IMR-90 (cell line): ENCODE measurements around the gene FBXO17. TPM values are rescaled to one million over a fixed set of nuclear protein-coding genes. Genes with fewer than 3 reads are reported as not detected.

Source experiments
- ATAC-seq: fragments of 200-7000 bp; cut with Tn5 transposase; 2 replicates; pipeline ENCODE4 v1.9.1; 2020; ENCODE audit warnings: low read depth, mild to moderate bottlenecking, moderate library complexity
- BruUV-seq: library from RNA; stranded (reverse); fragments of 400-500 nt; replicated peaks from 2 replicates; lab custom pipeline; 2021; lab: Mats Ljungman, UMichigan
- CTCF ChIA-PET: fragments of 300-600 bp; formaldehyde crosslinking; extraction: SDS; loops from one replicate; lab custom pipeline; 2021; ENCODE audit warnings: antibody characterized with exemption; lab: Yijun Ruan, JAX
- POLR2A ChIA-PET: fragments of 300-600 bp; sonication (Branson Sonifier 250); formaldehyde crosslinking; loops from one replicate; lab custom pipeline; 2022; ENCODE audit warnings: antibody characterized with exemption; ENCODE audit not compliant: unreplicated experiment; lab: Charles Lee
- DNase-seq: peaks from one replicate; pipeline ENCODE4 v3.0.0; 2013
- H2AFZ ChIP-seq: replicated peaks from 2 replicates; pipeline ENCODE3; 2013; ENCODE audit warnings: low read length, mild to moderate bottlenecking; ENCODE audit not compliant: poor library complexity
- H2AK5ac ChIP-seq: 2 replicates; pipeline ENCODE4 v1.6.1; 2013; ENCODE audit warnings: low read depth, low read length, inconsistent platforms
- H2AK9ac ChIP-seq: replicated peaks from 2 replicates; pipeline ENCODE3; 2013; ENCODE audit warnings: mild to moderate bottlenecking, low read depth, low read length, moderate library complexity; ENCODE audit not compliant: poor library complexity
- H2BK120ac ChIP-seq: 2 replicates; pipeline ENCODE4 v1.6.1; 2013; ENCODE audit warnings: low read depth, low read length, inconsistent platforms
- H2BK15ac ChIP-seq: 3 replicates; pipeline ENCODE4 v1.6.1; 2013; ENCODE audit warnings: low read depth, low read length, inconsistent platforms
- H2BK20ac ChIP-seq: 2 replicates; pipeline ENCODE4 v1.6.1; 2013; ENCODE audit warnings: low read depth, mild to moderate bottlenecking, inconsistent platforms, low read length, moderate library complexity
- H2BK5ac ChIP-seq: 2 replicates; pipeline ENCODE4 v1.6.1; 2013; ENCODE audit warnings: mild to moderate bottlenecking, low read depth, low read length, inconsistent platforms; ENCODE audit not compliant: poor library complexity, severe bottlenecking
- H3K14ac ChIP-seq: replicated peaks from 2 replicates; pipeline ENCODE4 v1.6.1; 2013; ENCODE audit warnings: low read depth, low read length, inconsistent platforms
- H3K18ac ChIP-seq: 2 replicates; pipeline ENCODE4 v1.6.1; 2013; ENCODE audit warnings: low read depth, low read length, control low read depth
- H3K23ac ChIP-seq: 2 replicates; pipeline ENCODE4 v1.6.1; 2013; ENCODE audit warnings: low read depth, low read length, inconsistent platforms
- H3K27ac ChIP-seq: 2 replicates; pipeline ENCODE4 v1.5.1; 2013; ENCODE audit warnings: mild to moderate bottlenecking, control low read depth, low read length; ENCODE audit not compliant: insufficient read depth
- H3K27me3 ChIP-seq: 2 replicates; pipeline ENCODE4 v1.6.1; 2013; ENCODE audit warnings: low read length; ENCODE audit not compliant: control insufficient read depth, insufficient read depth
- H3K36me3 ChIP-seq: 2 replicates; pipeline ENCODE4 v1.6.1; 2013; ENCODE audit warnings: low read length, mixed read lengths; ENCODE audit not compliant: control insufficient read depth, insufficient read depth
- H3K4ac ChIP-seq: 2 replicates; pipeline ENCODE4 v1.6.1; 2013; ENCODE audit warnings: low read depth, low read length, inconsistent platforms
- H3K4me1 ChIP-seq: 2 replicates; pipeline ENCODE4 v1.6.1; 2013; ENCODE audit warnings: low read length, mixed read lengths; ENCODE audit not compliant: control insufficient read depth, insufficient read depth
- H3K4me2 ChIP-seq: 2 replicates; pipeline ENCODE4 v1.6.1; 2013; ENCODE audit warnings: low read depth, mild to moderate bottlenecking, control low read depth, low read length, moderate library complexity
- H3K4me3 ChIP-seq: 2 replicates; pipeline ENCODE4 v1.5.1; 2013; ENCODE audit warnings: low read depth, mild to moderate bottlenecking, control low read depth, low read length, moderate library complexity; ENCODE audit not compliant: insufficient read depth
- H3K56ac ChIP-seq: 2 replicates; pipeline ENCODE4 v1.6.1; 2013; ENCODE audit warnings: low read length, inconsistent platforms; ENCODE audit not compliant: insufficient read depth; ENCODE audit errors: extremely low read depth
- H3K79me1 ChIP-seq, 2 experiments: 2 replicates each; pipeline ENCODE4 v1.6.1; 2013; ENCODE audit warnings: low read length in 2 of 2, inconsistent platforms in 1 of 2, low read depth in 1 of 2
- H3K9ac ChIP-seq: 2 replicates; pipeline ENCODE4 v1.6.1; 2013; ENCODE audit warnings: low read depth, low read length, control low read depth
- H3K9me1 ChIP-seq: 2 replicates; pipeline ENCODE4 v1.6.1; 2013; ENCODE audit warnings: low read length, inconsistent platforms; ENCODE audit not compliant: insufficient read depth
- H3K9me3 ChIP-seq: 2 replicates; pipeline ENCODE4 v1.6.1; 2013; ENCODE audit warnings: low read length; ENCODE audit not compliant: control insufficient read depth, insufficient read depth
- H4K20me1 ChIP-seq: 2 replicates; pipeline ENCODE4 v1.6.1; 2013; ENCODE audit warnings: low read length, inconsistent platforms; ENCODE audit not compliant: insufficient read depth
- H4K5ac ChIP-seq: 2 replicates; pipeline ENCODE4 v1.6.1; 2013; ENCODE audit warnings: mild to moderate bottlenecking, low read depth, low read length, control low read depth
- H4K8ac ChIP-seq, 2 experiments: 2 replicates each; pipeline ENCODE4 v1.6.1; 2013; ENCODE audit warnings: low read depth in 2 of 2, low read length in 2 of 2, control low read depth in 1 of 2, inconsistent platforms in 1 of 2
- H4K91ac ChIP-seq: 2 replicates; pipeline ENCODE4 v1.6.1; 2013; ENCODE audit warnings: low read depth, low read length, inconsistent platforms; ENCODE audit not compliant: insufficient read depth
- CEBPB ChIP-seq: IDR thresholded peaks from 2 replicates; pipeline ENCODE4 v1.6.1; 2012; ENCODE audit warnings: low read depth, low read length, improper control_type of control experiment
- RAD21 ChIP-seq: IDR thresholded peaks from 2 replicates; pipeline ENCODE4 v1.6.1; 2012; ENCODE audit warnings: low read length, improper control_type of control experiment
- WGBS, 2 experiments: methylation state at CpG; one replicate each; pipeline versions ENCODE4 v1.1.5 to v1.1.7; 2013; ENCODE audit warnings: missing lambda C conversion rate in 2 of 2; ENCODE audit not compliant: insufficient read length in 1 of 2; ENCODE audit errors: extremely low coverage in 2 of 2; 5-methylcytosine and 5-hydroxymethylcytosine counted together
- dilution Hi-C: fragments of 300-500 bp; cut with HindIII; formaldehyde crosslinking; loops from one replicate; pipeline ENCODE4 v1.14.3; 2018; ENCODE audit warnings: low sequenced_read_pairs; ENCODE audit not compliant: unreplicated experiment
- in situ Hi-C: fragments of 300-500 bp; cut with MboI; formaldehyde crosslinking; loops from 3 replicates; pipeline ENCODE4 v1.14.3; 2019; ENCODE audit warnings: low sequenced_read_pairs, inconsistent platforms, mixed read lengths
- intact Hi-C: fragments of 100-400 bp; cut with micrococcal nuclease; formaldehyde crosslinking; loops from 2 replicates; pipeline ENCODE4 v1.10.0; 2022
- polyA plus RNA-seq, 3 experiments: library from polyadenylated mRNA; depleted of rRNA; stranded (reverse); fragments of >200 nt; gene quantifications; 2 replicates each; pipeline ENCODE4 v1.2.3, GENCODE V29; 2012; ENCODE audit warnings: low replicate concordance in 1 of 3
- total RNA-seq: library from RNA; depleted of rRNA; stranded (reverse); fragments of >200 nt; gene quantifications from 2 replicates; pipeline ENCODE4 v1.2.3, GENCODE V29; 2012

FBXO17 gene
- total and polyA plus RNA-seq, 2 of the 4 experiments (the other 2 are of a cell fraction): 10.8 to 20.7 TPM

- no TSS peak for BruUV-seq
- Histone ChIP-seq H3K18ac (no peak overlapping the region), H3K27me3 (no peaks in the 10 kb centered on the region), H3K36me3 (peaks cover 6% of the 10 kb centered on the region; the same call in 1 of the 2 replicates), H3K23ac (peak overlapping the region; percentile 48; the same call in 1 of the 2 replicates), H4K20me1 (peaks cover 4% of the 10 kb centered on the region), H3K4me1 (peaks cover 3% of the 10 kb centered on the region; the same call in 1 of the 2 replicates), H3K56ac (no peak overlapping the region), H2BK20ac (no peak overlapping the region), H2BK15ac (no peak overlapping the region), H4K8ac (no peak overlapping the region), H3K4me2 (peak overlapping the region; percentile 83), H3K4ac (no peak overlapping the region; the same call in 1 of the 2 replicates), H2AK5ac (no peak overlapping the region), H2AFZ (no peak overlapping the region), H3K9me3 (no peaks in the 10 kb centered on the region), H3K27ac (no peak overlapping the region), H3K9ac (peak overlapping the region; percentile 36), H3K79me1 (peaks cover 20 to 49% of the 10 kb centered on the region in 2 experiments), H4K5ac (no peak overlapping the region), H2AK9ac (no peak overlapping the region), H4K91ac (no peak overlapping the region), H3K9me1 (no peaks in the 10 kb centered on the region; the same call in none of the 2 replicates), H3K4me3 (peak overlapping the region; percentile 66), H2BK120ac (no peak overlapping the region), H3K14ac (no peak overlapping the region), H2BK5ac (no peak overlapping the region)
- TF ChIP-seq CEBPB (peak; percentile 29; the same call in 1 of the 2 replicates), RAD21 (no peak)
- ChIA-PET POLR2A (interaction anchor here (0.9 kb wide), 1 partner anchor 37 kb away, joined by 6 read pairs; no protein-coding TSS in a partner anchor), CTCF (interaction anchor here (0.6 to 1.7 kb wide), 5 partner anchors 13 to 422 kb away, joined by 3 to 9 read pairs (median 4); partner anchors contain the start of genes MRPS12 and SARS2)
- ATAC-seq (no peak), DNase-seq (no peak)
- dilution Hi-C loops: no loop called here
- in situ Hi-C loops: loop anchor here (25.0 kb wide), 1 partner anchor 163 kb away; the partner anchor contains the start of gene CAPN12
- no CpG with 5 or more reads among the region's 3 CpGs for WGBS, 2 experiments
- intact Hi-C loops: no loop called here
Observed at GRCh38 chr19:38900743-38901190, 74.8 kb downstream of the FBXO17 start.
